A549 (cell line): Measurements from ENCODE around the gene ACTN1. TPM values are rescaled to one million over a fixed set of nuclear protein-coding genes. Genes with fewer than 3 reads are reported as not detected.

Source experiments
- ATAC-seq, 2 experiments: fragments of 200-7000 bp in 1 of 2; fragments of >200 bp in 1 of 2; cut with Nextera tagmentation in 1 of 2; cut with Tn5 transposase in 1 of 2; 3 replicates each; pipeline versions ENCODE4 v1.8.0 to v1.9.1; 2018 to 2020; ENCODE audit warnings: mild to moderate bottlenecking in 1 of 2, moderate library complexity in 1 of 2
- CTCF ChIA-PET: fragments of 300-600 bp; sonication (Branson Sonifier 250); formaldehyde crosslinking; extraction: SDS; loops from one replicate; lab custom pipeline; 2021; ENCODE audit warnings: antibody characterized with exemption, inconsistent platforms; lab: Yijun Ruan, JAX
- POLR2A ChIA-PET: fragments of 350-600 bp; formaldehyde crosslinking; extraction: SDS; loops from one replicate; lab custom pipeline; 2021; ENCODE audit warnings: antibody characterized with exemption, inconsistent platforms; lab: Yijun Ruan, JAX
- DNase-seq, 2 experiments: peaks; one replicate each; pipeline versions ENCODE4 v3.0.0 to v3.0.0-alpha.2; 2011 to 2016; ENCODE audit warnings: low read depth in 1 of 2, low spot score in 1 of 2
- FAIRE-seq: peaks from 2 replicates; lab custom pipeline; 2011; peaks lifted over from hg19 to GRCh38; lab: Jason Lieb, UNC
- H3K27ac ChIP-seq, 2 experiments: fragments of >200 bp; sonication (Bioruptor Twin); formaldehyde crosslinking; 3 replicates each; pipeline ENCODE4 v1.5.1; 2016 to 2017
- H3K4me1 ChIP-seq: fragments of >200 bp; sonication (Bioruptor Twin); formaldehyde crosslinking; 3 replicates; pipeline ENCODE4 v1.6.1; 2016
- H3K4me2 ChIP-seq: fragments of >200 bp; sonication (Bioruptor Twin); formaldehyde crosslinking; 3 replicates; pipeline ENCODE4 v1.6.1; 2016
- H3K4me3 ChIP-seq: fragments of >200 bp; sonication (Bioruptor Twin); formaldehyde crosslinking; 3 replicates; pipeline ENCODE4 v1.5.1; 2016
- H3K9me3 ChIP-seq: fragments of >200 bp; sonication (Bioruptor Twin); formaldehyde crosslinking; 3 replicates; pipeline ENCODE4 v1.6.1; 2016
- BHLHE40 ChIP-seq: IDR thresholded peaks from 2 replicates; pipeline ENCODE4 v1.6.1; 2012; ENCODE audit warnings: low read depth, low read length, inconsistent platforms
- CBX8 ChIP-seq: fragments of 200-600 bp; sonication (generic); IDR thresholded peaks from 2 replicates; pipeline ENCODE4 v1.6.1; 2016
- E2F6 ChIP-seq: IDR thresholded peaks from 2 replicates; pipeline ENCODE4 v1.6.1; 2012; ENCODE audit warnings: low read depth, borderline replicate concordance
- EHF ChIP-seq: fragments of 250-450 bp; sonication (Bioruptor Pico); IDR thresholded peaks from 2 replicates; pipeline ENCODE4 v1.5.0; 2020; ENCODE audit warnings: mild to moderate bottlenecking
- EHMT2 ChIP-seq: fragments of 200-600 bp; sonication (generic); IDR thresholded peaks from 2 replicates; pipeline ENCODE4 v1.6.1; 2016; ENCODE audit warnings: antibody characterized with exemption, low read depth, mild to moderate bottlenecking, moderate library complexity
- FOSL2 ChIP-seq, 2 experiments: fragments of 450-650 bp in 1 of 2; fragments of >200 bp in 1 of 2; sonication (Bioruptor Twin) in 1 of 2; formaldehyde crosslinking; IDR thresholded peaks; 2 replicates each; pipeline versions ENCODE4 v1.5.0 to v1.6.1; 2016 to 2020; ENCODE audit warnings: mild to moderate bottlenecking in 1 of 2, moderate library complexity in 1 of 2
- HDAC2 ChIP-seq: fragments of 200-600 bp; sonication (generic); IDR thresholded peaks from 2 replicates; pipeline ENCODE4 v1.6.1; 2016
- HEYL ChIP-seq: fragments of 250-450 bp; sonication (Bioruptor Pico); IDR thresholded peaks from 2 replicates; pipeline ENCODE4 v1.8.0; 2021; ENCODE audit warnings: mild to moderate bottlenecking, moderate library complexity
- HMGXB4 ChIP-seq: fragments of 250-450 bp; sonication (Bioruptor Pico); IDR thresholded peaks from 2 replicates; pipeline ENCODE4 v1.5.0; 2021; ENCODE audit warnings: mild to moderate bottlenecking, moderate library complexity, borderline replicate concordance
- HOXB5 ChIP-seq: fragments of 250-450 bp; sonication (Bioruptor Pico); IDR thresholded peaks from 2 replicates; pipeline ENCODE4 v1.5.0; 2020; ENCODE audit warnings: mild to moderate bottlenecking, moderate library complexity
- JUN ChIP-seq, 2 experiments: fragments of >200 bp; sonication (Bioruptor Twin); formaldehyde crosslinking; IDR thresholded peaks; 2 replicates in 1 of 2; 3 replicates in 1 of 2; pipeline ENCODE4 v1.6.1; 2016 to 2017
- JUNB ChIP-seq: fragments of >200 bp; sonication (Bioruptor Twin); formaldehyde crosslinking; IDR thresholded peaks from 2 replicates; pipeline ENCODE4 v1.6.1; 2016
- KDM1A ChIP-seq: fragments of 200-600 bp; sonication (generic); IDR thresholded peaks from 2 replicates; pipeline ENCODE4 v1.6.1; 2016; ENCODE audit warnings: low read depth, mild to moderate bottlenecking
- MAZ ChIP-seq: fragments of 150-350 bp; IDR thresholded peaks from 2 replicates; pipeline ENCODE4 v1.6.1; 2014; ENCODE audit warnings: antibody characterized with exemption, low read depth, low read length, borderline replicate concordance
- MYC ChIP-seq: IDR thresholded peaks from 2 replicates; pipeline ENCODE4 v1.6.1; 2012; ENCODE audit warnings: mild to moderate bottlenecking, inconsistent platforms, low read length, improper control_type of control experiment, borderline replicate concordance
- PHF8 ChIP-seq: fragments of 200-600 bp; sonication (generic); IDR thresholded peaks from 2 replicates; pipeline ENCODE4 v1.6.1; 2016; ENCODE audit warnings: low read depth, mild to moderate bottlenecking, antibody characterized with exemption, moderate library complexity, borderline replicate concordance
- POLR2A ChIP-seq: IDR thresholded peaks from 2 replicates; pipeline ENCODE4 v1.6.1; 2012; ENCODE audit warnings: mild to moderate bottlenecking, low read length
- RAD21 ChIP-seq, 2 experiments: fragments of >200 bp in 1 of 2; sonication (Bioruptor Twin) in 1 of 2; formaldehyde crosslinking in 1 of 2; IDR thresholded peaks in 1 of 2; conservative IDR thresholded peaks in 1 of 2; 2 replicates in 1 of 2; 3 replicates in 1 of 2; pipeline ENCODE4 v1.6.1; 2012 to 2018; ENCODE audit warnings: inconsistent platforms in 1 of 2
- RARB ChIP-seq: fragments of 250-450 bp; sonication (Bioruptor Pico); IDR thresholded peaks from 2 replicates; pipeline ENCODE4 v1.8.0; 2021; ENCODE audit warnings: mild to moderate bottlenecking, moderate library complexity
- USF2 ChIP-seq: fragments of 450-650 bp; IDR thresholded peaks from 2 replicates; pipeline ENCODE4 v1.6.1; 2014; ENCODE audit warnings: antibody characterized with exemption
- WGBS: methylation state at CpG from one replicate; pipeline ENCODE4 v1.1.6; 2017; ENCODE audit errors: missing lambda C conversion rate; 5-methylcytosine and 5-hydroxymethylcytosine counted together
- polyA plus RNA-seq, 4 experiments: library from polyadenylated mRNA; depleted of rRNA in 3 of 4; stranded (reverse); fragments of >200 nt; fragmentation: RNase III in 1 of 4; extraction: RNeasy Plus Mini Kit Qiagen cat#74134 plus additional on column Dnase treatment in 1 of 4; gene quantifications; 2 replicates in 3 of 4; 3 replicates in 1 of 4; pipeline ENCODE4 v1.2.3, GENCODE V29; 2011 to 2017
- TF ChIP-seq, protein P1 (sequence below): fragments of >200 bp; sonication (Bioruptor Twin); formaldehyde crosslinking; IDR thresholded peaks from 2 replicates; pipeline ENCODE4 v1.6.1; 2016
- TF ChIP-seq, protein P2 (sequence below): fragments of 200-600 bp; sonication (generic); IDR thresholded peaks from 2 replicates; pipeline ENCODE4 v1.6.1; 2016; ENCODE audit warnings: antibody characterized with exemption, mild to moderate bottlenecking, moderate library complexity
- TF ChIP-seq, protein P3 (sequence below): IDR thresholded peaks from 2 replicates; pipeline ENCODE4 v1.6.1; 2012

Gene ACTN1
- polyA plus RNA-seq, 2 of the 4 experiments (the other 2 are of a cell fraction), result 208 to 245 TPM

DNA sequence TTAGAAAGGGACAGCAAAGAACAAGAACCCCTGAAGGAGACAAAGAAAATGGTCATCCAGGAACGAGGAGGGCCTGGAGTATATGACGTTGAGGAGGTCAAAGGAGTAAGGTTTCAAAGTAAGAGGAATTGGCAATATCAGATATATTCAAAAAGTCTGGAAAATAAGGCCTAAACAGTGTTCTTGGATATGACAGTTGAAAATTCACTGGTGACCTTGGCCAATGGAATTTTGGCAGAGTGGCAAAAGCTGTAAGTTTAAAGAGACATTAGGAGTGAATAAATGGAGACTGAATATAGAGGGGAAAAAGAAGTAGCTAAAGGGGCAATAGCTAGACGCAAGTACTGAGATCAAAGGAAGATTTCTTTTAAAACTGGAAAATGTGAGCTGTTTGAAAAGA lies 4.1 kb upstream of the ACTN1 start:
- Histone ChIP-seq H3K4me1 (peaks cover 15% of the 10 kb centered on the region), H3K27ac (no peak overlapping the region), H3K4me3 (no peak overlapping the region), H3K4me2 (no peak overlapping the region), H3K9me3 (no peaks in the 10 kb centered on the region)
- 91% methylated on average over 3 of the region's 3 CpGs for WGBS
- ChIA-PET CTCF (interaction anchor here (1.2 to 1.6 kb wide), 3 partner anchors 19 to 107 kb away, joined by 3 to 5 read pairs (median 3); no protein-coding TSS in a partner anchor), POLR2A (no interaction called here)
- no peak for TF ChIP-seq RARB (CRISPR knock-in tag)
- no peak for TF ChIP-seq RAD21 (conservative IDR thresholded peaks at IDR 0.05 in 1 of 2, IDR thresholded peaks at IDR 0.05 in 1 of 2)
- TF ChIP-seq MAZ, result no peak
- TF ChIP-seq EHMT2, result no peak
- no peak for TF ChIP-seq HOXB5
- TF ChIP-seq, protein P1, sequence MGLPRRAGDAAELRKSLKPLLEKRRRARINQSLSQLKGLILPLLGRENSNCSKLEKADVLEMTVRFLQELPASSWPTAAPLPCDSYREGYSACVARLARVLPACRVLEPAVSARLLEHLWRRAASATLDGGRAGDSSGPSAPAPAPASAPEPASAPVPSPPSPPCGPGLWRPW, result no peak
- no peak for TF ChIP-seq JUN (IDR thresholded peaks at IDR 0.05)
- no peak for TF ChIP-seq EHF (CRISPR knock-in tag)
- TF ChIP-seq KDM1A, result no peak
- no peak for TF ChIP-seq PHF8
- no peak for TF ChIP-seq BHLHE40
- no peak for DNase-seq
- FAIRE-seq, result no peak
- no peak for ATAC-seq

DNA sequence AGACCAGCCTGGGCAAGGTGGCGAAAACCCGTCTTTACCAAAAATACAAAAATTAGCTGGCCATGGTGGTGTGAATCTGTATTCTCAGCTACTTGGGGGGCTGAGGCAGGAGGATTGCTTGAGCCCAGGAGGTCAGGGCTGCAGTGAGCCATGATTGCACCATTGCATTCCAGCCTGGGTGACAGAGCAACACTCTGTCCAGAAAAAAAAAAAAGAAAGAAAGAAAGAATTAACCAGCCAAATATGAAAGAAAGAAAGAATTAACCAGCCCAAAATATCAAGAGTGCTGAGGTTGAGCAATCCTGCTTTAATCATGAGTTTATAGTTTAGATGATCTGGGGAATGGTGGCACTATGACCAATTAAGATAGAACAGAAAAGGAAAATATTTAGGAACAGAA lies 3.5 kb upstream of the ACTN1 start:
- DNase-seq (no peak), ATAC-seq (no peak), FAIRE-seq (no peak)
- 97% methylated on average over 2 of the region's 2 CpGs for WGBS
- CTCF ChIA-PET, result interaction anchor here (1.4 to 1.5 kb wide), 2 partner anchors 18 to 72 kb away, joined by 4 to 5 read pairs; no protein-coding TSS in a partner anchor
- Histone ChIP-seq H3K4me1 (peaks cover 9% of the 10 kb centered on the region), H3K9me3 (no peaks in the 10 kb centered on the region), H3K27ac (no peak overlapping the region), H3K4me3 (no peak overlapping the region), H3K4me2 (no peak overlapping the region)
- POLR2A ChIA-PET, result no interaction called here
- TF ChIP-seq E2F6, result no peak
- no peak for TF ChIP-seq FOSL2 (IDR thresholded peaks at IDR 0.05)
- TF ChIP-seq FOSL2 (CRISPR knock-in tag; IDR thresholded peaks at IDR 0.05), result no peak
- TF ChIP-seq HDAC2, result no peak
- no peak for TF ChIP-seq CBX8
- TF ChIP-seq BHLHE40, result no peak
- TF ChIP-seq POLR2A, result no peak
- TF ChIP-seq, protein P2, sequence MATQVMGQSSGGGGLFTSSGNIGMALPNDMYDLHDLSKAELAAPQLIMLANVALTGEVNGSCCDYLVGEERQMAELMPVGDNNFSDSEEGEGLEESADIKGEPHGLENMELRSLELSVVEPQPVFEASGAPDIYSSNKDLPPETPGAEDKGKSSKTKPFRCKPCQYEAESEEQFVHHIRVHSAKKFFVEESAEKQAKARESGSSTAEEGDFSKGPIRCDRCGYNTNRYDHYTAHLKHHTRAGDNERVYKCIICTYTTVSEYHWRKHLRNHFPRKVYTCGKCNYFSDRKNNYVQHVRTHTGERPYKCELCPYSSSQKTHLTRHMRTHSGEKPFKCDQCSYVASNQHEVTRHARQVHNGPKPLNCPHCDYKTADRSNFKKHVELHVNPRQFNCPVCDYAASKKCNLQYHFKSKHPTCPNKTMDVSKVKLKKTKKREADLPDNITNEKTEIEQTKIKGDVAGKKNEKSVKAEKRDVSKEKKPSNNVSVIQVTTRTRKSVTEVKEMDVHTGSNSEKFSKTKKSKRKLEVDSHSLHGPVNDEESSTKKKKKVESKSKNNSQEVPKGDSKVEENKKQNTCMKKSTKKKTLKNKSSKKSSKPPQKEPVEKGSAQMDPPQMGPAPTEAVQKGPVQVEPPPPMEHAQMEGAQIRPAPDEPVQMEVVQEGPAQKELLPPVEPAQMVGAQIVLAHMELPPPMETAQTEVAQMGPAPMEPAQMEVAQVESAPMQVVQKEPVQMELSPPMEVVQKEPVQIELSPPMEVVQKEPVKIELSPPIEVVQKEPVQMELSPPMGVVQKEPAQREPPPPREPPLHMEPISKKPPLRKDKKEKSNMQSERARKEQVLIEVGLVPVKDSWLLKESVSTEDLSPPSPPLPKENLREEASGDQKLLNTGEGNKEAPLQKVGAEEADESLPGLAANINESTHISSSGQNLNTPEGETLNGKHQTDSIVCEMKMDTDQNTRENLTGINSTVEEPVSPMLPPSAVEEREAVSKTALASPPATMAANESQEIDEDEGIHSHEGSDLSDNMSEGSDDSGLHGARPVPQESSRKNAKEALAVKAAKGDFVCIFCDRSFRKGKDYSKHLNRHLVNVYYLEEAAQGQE, result no peak
- TF ChIP-seq MYC, result no peak
- TF ChIP-seq, protein P1, result no peak
- TF ChIP-seq USF2, result no peak
- no peak for TF ChIP-seq MAZ
- no peak for TF ChIP-seq HMGXB4 (CRISPR knock-in tag)
- TF ChIP-seq JUNB, result no peak
- no peak for TF ChIP-seq HEYL
- TF ChIP-seq, protein P3, sequence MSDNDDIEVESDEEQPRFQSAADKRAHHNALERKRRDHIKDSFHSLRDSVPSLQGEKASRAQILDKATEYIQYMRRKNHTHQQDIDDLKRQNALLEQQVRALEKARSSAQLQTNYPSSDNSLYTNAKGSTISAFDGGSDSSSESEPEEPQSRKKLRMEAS, result no peak
